Measurements from ENCODE around the gene HOXC4. TPM values are rescaled to one million over a fixed set of nuclear protein-coding genes. Genes with fewer than 3 reads are reported as not detected.

The HOXC4 gene
- total and polyA plus RNA-seq, 4 donors: 0.18 to 0.86 (median 0.51) TPM

GRCh38 chr12:54010053-54010971 lies 43.3 kb upstream of the HOXC4 start:
- Histone ChIP-seq H3K27ac (ENCODE audit: low read depth in 1 of 2, low read length in 1 of 2) (no peak overlapping the region), H3K36me3 (ENCODE audit: control insufficient read depth in 4 of 4, insufficient read depth in 4 of 4, low read length in 4 of 4) (no peaks in the 10 kb centered on the region), H3K4me1 (ENCODE audit: control insufficient read depth in 5 of 5, insufficient read depth in 5 of 5, low read length in 5 of 5) (peaks cover 0 to 20% (median 3%) of the 10 kb centered on the region in 5 donors), H3K27me3 (ENCODE audit: control insufficient read depth in 3 of 3, insufficient read depth in 3 of 3, low read length in 2 of 3) (peaks cover 7 to 97% (median 85%) of the 10 kb centered on the region in 3 donors), H3K4me3 (no peak overlapping the region), H3K9me3 (ENCODE audit: control insufficient read depth in 4 of 4, insufficient read depth in 3 of 4, low read length in 3 of 4) (peaks cover 0 to 16% (median 0%) of the 10 kb centered on the region in 4 donors), H3K9ac (ENCODE audit: insufficient read depth in 1 of 2, low read length in 2 of 2) (no peak overlapping the region)
- TF ChIP-seq CTCF (IDR thresholded peaks at IDR 0.05; ENCODE audit: control extremely low read depth, extremely low read depth): no peak
- 15 to 20% methylated on average over 10 of the region's 10 CpGs for WGBS, 2 donors
- ATAC-seq (ENCODE audit: insufficient read depth, low FRiP score) (no peak), DNase-seq (no peak)

- peaks cover 0 to 19% (median 0%) of the 10 kb centered on the region in 4 donors for H3K9me3 ChIP-seq (ENCODE audit: control insufficient read depth in 4 of 4, insufficient read depth in 3 of 4, low read length in 3 of 4)
- no peak overlapping the region for H3K27ac ChIP-seq (ENCODE audit: low read depth in 1 of 2, low read length in 1 of 2)
- no peak for ATAC-seq (ENCODE audit: insufficient read depth, low FRiP score)
- DNase-seq: no peak
- WGBS, 2 donors: 9 to 12% methylated on average over 17 of the region's 17 CpGs
- peaks cover 12 to 98% (median 87%) of the 10 kb centered on the region in 3 donors for H3K27me3 ChIP-seq (ENCODE audit: control insufficient read depth in 3 of 3, insufficient read depth in 3 of 3, low read length in 2 of 3)
- TF ChIP-seq CTCF (IDR thresholded peaks at IDR 0.05; ENCODE audit: control extremely low read depth, extremely low read depth): no peak
- peaks cover 0 to 14% (median 3%) of the 10 kb centered on the region in 5 donors for H3K4me1 ChIP-seq (ENCODE audit: control insufficient read depth in 5 of 5, insufficient read depth in 5 of 5, low read length in 5 of 5)
- no peak overlapping the region for H3K9ac ChIP-seq (ENCODE audit: insufficient read depth in 1 of 2, low read length in 2 of 2)
- H3K4me3 ChIP-seq: no peak overlapping the region
- H3K36me3 ChIP-seq (ENCODE audit: control insufficient read depth in 4 of 4, insufficient read depth in 4 of 4, low read length in 4 of 4): no peaks in the 10 kb centered on the region
Measured at GRCh38 chr12:54010972-54011664, 42.5 kb upstream of the HOXC4 start.

GRCh38 chr12:54011665-54012532 lies 41.7 kb upstream of the HOXC4 start:
- ATAC-seq (ENCODE audit: insufficient read depth, low FRiP score): no peak
- no peaks in the 10 kb centered on the region for H3K36me3 ChIP-seq (ENCODE audit: control insufficient read depth in 4 of 4, insufficient read depth in 4 of 4, low read length in 4 of 4)
- H3K4me1 ChIP-seq (ENCODE audit: control insufficient read depth in 5 of 5, insufficient read depth in 5 of 5, low read length in 5 of 5): peaks cover 0 to 6% (median 3%) of the 10 kb centered on the region in 5 donors
- peaks cover 12 to 98% (median 90%) of the 10 kb centered on the region in 3 donors for H3K27me3 ChIP-seq (ENCODE audit: control insufficient read depth in 3 of 3, insufficient read depth in 3 of 3, low read length in 2 of 3)
- no peak for DNase-seq
- no peak overlapping the region for H3K27ac ChIP-seq (ENCODE audit: low read depth in 1 of 2, low read length in 1 of 2)
- no peak overlapping the region for H3K4me3 ChIP-seq
- no peak for TF ChIP-seq CTCF (IDR thresholded peaks at IDR 0.05; ENCODE audit: control extremely low read depth, extremely low read depth)
- H3K9ac ChIP-seq (ENCODE audit: insufficient read depth in 1 of 2, low read length in 2 of 2): no peak overlapping the region
- H3K9me3 ChIP-seq (ENCODE audit: control insufficient read depth in 4 of 4, insufficient read depth in 3 of 4, low read length in 3 of 4): peaks cover 0 to 17% (median 0%) of the 10 kb centered on the region in 4 donors
- 25 to 26% methylated on average over 14 of the region's 14 CpGs for WGBS, 2 donors
